NT2/D1 (cell line): ENCODE results near the gene TMEM43.

Source experiments
- SUZ12 ChIP-seq: IDR thresholded peaks from 2 replicates; pipeline ENCODE4 v1.6.1; 2011; ENCODE audit not compliant: insufficient read length, insufficient read depth; ENCODE audit errors: extremely low read depth
- YY1 ChIP-seq: IDR thresholded peaks from 2 replicates; pipeline ENCODE4 v1.6.1; 2011; ENCODE audit not compliant: insufficient read length, insufficient read depth
- ZNF274 ChIP-seq: IDR thresholded peaks from 2 replicates; pipeline ENCODE4 v1.6.1; 2011; ENCODE audit warnings: mild to moderate bottlenecking, low read depth, low read length

DNA sequence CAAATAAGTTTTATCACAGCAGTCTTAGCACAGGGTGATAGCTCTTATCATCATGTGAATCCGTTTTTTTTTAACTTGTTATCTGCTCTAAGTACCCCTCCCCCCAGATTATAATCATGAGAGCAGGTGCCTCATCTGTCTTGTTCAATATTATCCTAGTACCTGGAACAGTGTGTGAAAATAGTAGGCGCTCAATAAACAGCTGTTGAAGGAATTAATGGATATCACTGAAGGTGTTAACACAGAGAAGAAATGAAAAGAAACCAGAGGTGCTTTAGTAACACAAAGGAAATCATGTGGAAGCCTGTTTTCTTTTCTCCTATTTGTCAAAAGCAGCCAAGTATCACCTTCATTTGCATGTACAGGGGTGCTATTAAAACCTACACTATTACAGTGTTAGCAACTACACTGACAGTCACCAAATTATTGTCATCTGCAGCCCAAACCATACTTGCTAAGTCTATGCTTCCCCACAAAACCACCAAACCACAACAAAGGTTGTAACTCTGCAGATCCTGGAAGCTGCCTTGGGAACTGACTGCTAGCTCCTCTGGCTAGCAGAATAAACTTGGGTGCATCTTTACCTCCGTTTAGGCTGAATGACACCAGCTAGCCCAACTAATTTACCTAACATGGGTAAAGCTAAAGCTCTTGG is 50.7 kb downstream of the TMEM43 start:
- no peak for TF ChIP-seq YY1
- no peak for TF ChIP-seq SUZ12
- no peak for TF ChIP-seq ZNF274
